PC-9 (cell line): Measurements from ENCODE around the gene SYNE1.

ENCODE experiments used
- EZH2 ChIP-seq: fragments of 200-600 bp; sonication (generic); IDR thresholded peaks from 2 replicates; pipeline ENCODE4 v1.8.0; 2017; ENCODE audit warnings: antibody characterized with exemption, low read depth
- TF ChIP-seq, protein P1 (sequence below): fragments of 200-600 bp; sonication (generic); conservative IDR thresholded peaks from 2 replicates; pipeline ENCODE4 v1.6.1; 2017; ENCODE audit warnings: mixed run types, antibody characterized with exemption, mild to moderate bottlenecking, moderate library complexity

- TF ChIP-seq, protein P1, sequence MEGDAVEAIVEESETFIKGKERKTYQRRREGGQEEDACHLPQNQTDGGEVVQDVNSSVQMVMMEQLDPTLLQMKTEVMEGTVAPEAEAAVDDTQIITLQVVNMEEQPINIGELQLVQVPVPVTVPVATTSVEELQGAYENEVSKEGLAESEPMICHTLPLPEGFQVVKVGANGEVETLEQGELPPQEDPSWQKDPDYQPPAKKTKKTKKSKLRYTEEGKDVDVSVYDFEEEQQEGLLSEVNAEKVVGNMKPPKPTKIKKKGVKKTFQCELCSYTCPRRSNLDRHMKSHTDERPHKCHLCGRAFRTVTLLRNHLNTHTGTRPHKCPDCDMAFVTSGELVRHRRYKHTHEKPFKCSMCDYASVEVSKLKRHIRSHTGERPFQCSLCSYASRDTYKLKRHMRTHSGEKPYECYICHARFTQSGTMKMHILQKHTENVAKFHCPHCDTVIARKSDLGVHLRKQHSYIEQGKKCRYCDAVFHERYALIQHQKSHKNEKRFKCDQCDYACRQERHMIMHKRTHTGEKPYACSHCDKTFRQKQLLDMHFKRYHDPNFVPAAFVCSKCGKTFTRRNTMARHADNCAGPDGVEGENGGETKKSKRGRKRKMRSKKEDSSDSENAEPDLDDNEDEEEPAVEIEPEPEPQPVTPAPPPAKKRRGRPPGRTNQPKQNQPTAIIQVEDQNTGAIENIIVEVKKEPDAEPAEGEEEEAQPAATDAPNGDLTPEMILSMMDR, result no peak
- no peak for TF ChIP-seq EZH2
Observed at GRCh38 chr6:152236370-152237097, 400.6 kb downstream of the SYNE1 start.
